ENCODE measurements around the gene RIGI. TPM values are rescaled to one million over a fixed set of nuclear protein-coding genes. Genes with fewer than 3 reads are reported as not detected.
"Not testable (repeated sequence)": the region's sequence is repeated elsewhere in the genome, so short reads cannot be mapped to it uniquely, and the experiment has no call there.

RIGI gene
- total RNA-seq, 4 donors from 2014 or later, result 4.2 to 9.3 (median 7.4) TPM

- DNase-seq (ENCODE audit: low spot score in 2 of 2), result no peak
- WGBS, result under 1% methylated on average over 10 of the region's 10 CpGs
- H3K27me3 ChIP-seq, result no peaks in the 10 kb centered on the region
- H3K4me1 ChIP-seq, result peaks cover 26% of the 10 kb centered on the region
- TF ChIP-seq POLR2AphosphoS5 (IDR thresholded peaks at IDR 0.05), result no peak
- TF ChIP-seq CTCF (IDR thresholded peaks at IDR 0.05), result no peak
- TF ChIP-seq POLR2A (IDR thresholded peaks at IDR 0.05), result no peak
- TF ChIP-seq EP300 (IDR thresholded peaks at IDR 0.05), result no peak
- H3K9me3 ChIP-seq, result no peaks in the 10 kb centered on the region
- peak overlapping the region; percentile 93 for H3K27ac ChIP-seq
- H3K36me3 ChIP-seq, result no peaks in the 10 kb centered on the region
- H3K4me3 ChIP-seq, result peak overlapping the region; percentile 74
Measured at GRCh38 chr9:32550150-32550561, 24.2 kb upstream of the RIGI start.

GRCh38 chr9:32548213-32548612, 22.2 kb upstream of the RIGI start:
- peaks cover 24% of the 10 kb centered on the region for H3K4me1 ChIP-seq
- not testable (repeated sequence) for H3K4me3 ChIP-seq; H3K36me3 ChIP-seq; H3K9me3 ChIP-seq; H3K27ac ChIP-seq; DNase-seq (ENCODE audit: low spot score in 2 of 2); H3K27me3 ChIP-seq
- whole genome bisulfite sequencing, result 95% methylated on average over 19 of the region's 20 CpGs

GRCh38 chr9:32545884-32546283, 19.9 kb upstream of the RIGI start:
- no peak for TF ChIP-seq EP300 (IDR thresholded peaks at IDR 0.05)
- TF ChIP-seq POLR2AphosphoS5 (IDR thresholded peaks at IDR 0.05), result no peak
- TF ChIP-seq POLR2A (IDR thresholded peaks at IDR 0.05), result no peak
- TF ChIP-seq CTCF (IDR thresholded peaks at IDR 0.05), result no peak
- peaks cover 18% of the 10 kb centered on the region for H3K4me1 ChIP-seq
- no peak for DNase-seq (ENCODE audit: low spot score in 2 of 2)
- H3K27ac ChIP-seq, result no peak overlapping the region
- H3K4me3 ChIP-seq, result no peak overlapping the region
- 88% methylated on average over 1 of the region's 1 CpG for WGBS
- H3K9me3 ChIP-seq, result no peaks in the 10 kb centered on the region
- H3K27me3 ChIP-seq, result no peaks in the 10 kb centered on the region
- H3K36me3 ChIP-seq, result peaks cover 14% of the 10 kb centered on the region

GRCh38 chr9:32543047-32543446, 17.1 kb upstream of the RIGI start:
- no peak for TF ChIP-seq CTCF (IDR thresholded peaks at IDR 0.05)
- no peak for TF ChIP-seq POLR2A (IDR thresholded peaks at IDR 0.05)
- no peak for TF ChIP-seq POLR2AphosphoS5 (IDR thresholded peaks at IDR 0.05)
- no peak for TF ChIP-seq EP300 (IDR thresholded peaks at IDR 0.05)
- 97% methylated on average over 4 of the region's 4 CpGs for whole genome bisulfite sequencing
- DNase-seq (ENCODE audit: low spot score in 2 of 2), result no peak
- Histone ChIP-seq H3K4me3 (no peak overlapping the region), H3K9me3 (no peaks in the 10 kb centered on the region), H3K27ac (no peak overlapping the region), H3K27me3 (no peaks in the 10 kb centered on the region), H3K4me1 (no peaks in the 10 kb centered on the region), H3K36me3 (peaks cover 14% of the 10 kb centered on the region)

GRCh38 chr9:32533816-32534215, 7.8 kb upstream of the RIGI start:
- TF ChIP-seq POLR2A (IDR thresholded peaks at IDR 0.05) (no peak), POLR2AphosphoS5 (IDR thresholded peaks at IDR 0.05) (no peak), CTCF (IDR thresholded peaks at IDR 0.05) (no peak), EP300 (IDR thresholded peaks at IDR 0.05) (no peak)

GRCh38 chr9:32533336-32533735, 7.3 kb upstream of the RIGI start:
- TF ChIP-seq POLR2AphosphoS5 (IDR thresholded peaks at IDR 0.05), result no peak
- no peak for TF ChIP-seq CTCF (IDR thresholded peaks at IDR 0.05)
- TF ChIP-seq POLR2A (IDR thresholded peaks at IDR 0.05), result no peak
- TF ChIP-seq EP300 (IDR thresholded peaks at IDR 0.05), result no peak
- 95% methylated on average over 6 of the region's 6 CpGs for WGBS

More at GRCh38 chr9:32533816-32534215, 7.8 kb upstream of the RIGI start:
- 92% methylated on average over 4 of the region's 4 CpGs for WGBS
- Histone ChIP-seq H3K27me3 (no peaks in the 10 kb centered on the region), H3K4me1 (peaks cover 5% of the 10 kb centered on the region), H3K27ac (no peak overlapping the region), H3K4me3 (no peak overlapping the region), H3K36me3 (peaks cover 6% of the 10 kb centered on the region), H3K9me3 (no peaks in the 10 kb centered on the region)
- no peak for DNase-seq (ENCODE audit: low spot score in 2 of 2)

More at GRCh38 chr9:32533336-32533735, 7.3 kb upstream of the RIGI start:
- Histone ChIP-seq H3K27me3 (no peaks in the 10 kb centered on the region), H3K36me3 (peaks cover 6% of the 10 kb centered on the region), H3K27ac (no peak overlapping the region), H3K4me1 (peaks cover 5% of the 10 kb centered on the region), H3K9me3 (no peaks in the 10 kb centered on the region), H3K4me3 (no peak overlapping the region)
- DNase-seq (ENCODE audit: low spot score in 2 of 2), result no peak
